Stimulated activated CD4-positive, alpha-beta T cell treated with anti-CD3 and anti-CD28 coated beads, Interleukin-2, amount 100 ng/mL, for 24 hours (primary cell): ENCODE measurements around the gene NXF1.
"Not testable (repeated sequence)": the region's sequence is repeated elsewhere in the genome, so short reads cannot be mapped to it uniquely, and the experiment has no call there.

Experiments
- DNase-seq, 2 donors: peaks; one replicate each; pipeline ENCODE4 v3.0.0-alpha.2; 2020

Gene NXF1

GRCh38 chr11:62786318-62787004 lies 18.8 kb downstream of the NXF1 start:
- DNase-seq: peak; percentile 87 to 88

DNA sequence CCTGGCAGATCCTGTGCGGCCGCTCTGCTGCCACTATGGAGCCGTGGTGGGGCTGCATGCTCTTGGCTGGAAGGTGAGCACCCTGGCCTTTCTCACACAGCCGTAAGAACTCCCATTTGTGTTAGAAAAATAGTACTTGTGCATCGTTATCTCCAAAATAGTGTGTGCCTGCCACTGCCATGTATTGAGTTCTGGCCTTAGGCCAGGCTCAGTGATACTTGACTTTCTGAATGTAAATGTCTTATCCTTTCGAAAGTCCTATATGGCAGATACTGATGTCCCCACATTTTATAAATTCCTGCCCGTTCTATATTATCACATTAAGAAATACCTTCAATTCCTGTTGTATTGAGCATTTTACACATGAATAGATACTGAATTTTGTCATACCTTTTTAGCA lies 22.5 kb downstream of the NXF1 start:
- no peak for DNase-seq

DNA sequence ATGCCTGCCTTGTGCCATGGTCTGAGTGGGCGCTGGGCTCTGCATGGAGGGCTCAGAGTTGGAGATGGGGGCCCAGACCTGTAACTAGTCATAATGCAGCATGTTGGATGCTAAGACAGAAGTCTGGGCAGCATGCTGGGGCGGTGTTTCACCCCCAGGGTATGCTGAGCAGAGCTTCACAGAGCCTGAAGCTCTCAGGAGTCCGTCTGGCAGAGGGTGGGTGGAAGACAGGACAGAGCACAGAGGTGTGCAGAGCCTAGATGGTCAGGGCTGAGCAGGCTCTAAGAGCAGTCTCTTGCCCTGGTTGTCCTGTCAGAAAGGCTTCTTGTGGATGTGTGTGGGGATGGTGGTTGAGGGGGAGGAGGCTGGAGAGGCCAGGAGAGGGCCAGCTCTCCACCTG lies 26.8 kb downstream of the NXF1 start:
- DNase-seq: no peak

GRCh38 chr11:62777389-62777788 lies 27.9 kb downstream of the NXF1 start:
- DNase-seq: no peak

GRCh38 chr11:62775646-62776045 lies 29.6 kb downstream of the NXF1 start:
- DNase-seq: no peak

- no peak for DNase-seq
These were observed 30.8 kb downstream of the NXF1 start for GRCh38 chr11:62774407-62774806.

DNA sequence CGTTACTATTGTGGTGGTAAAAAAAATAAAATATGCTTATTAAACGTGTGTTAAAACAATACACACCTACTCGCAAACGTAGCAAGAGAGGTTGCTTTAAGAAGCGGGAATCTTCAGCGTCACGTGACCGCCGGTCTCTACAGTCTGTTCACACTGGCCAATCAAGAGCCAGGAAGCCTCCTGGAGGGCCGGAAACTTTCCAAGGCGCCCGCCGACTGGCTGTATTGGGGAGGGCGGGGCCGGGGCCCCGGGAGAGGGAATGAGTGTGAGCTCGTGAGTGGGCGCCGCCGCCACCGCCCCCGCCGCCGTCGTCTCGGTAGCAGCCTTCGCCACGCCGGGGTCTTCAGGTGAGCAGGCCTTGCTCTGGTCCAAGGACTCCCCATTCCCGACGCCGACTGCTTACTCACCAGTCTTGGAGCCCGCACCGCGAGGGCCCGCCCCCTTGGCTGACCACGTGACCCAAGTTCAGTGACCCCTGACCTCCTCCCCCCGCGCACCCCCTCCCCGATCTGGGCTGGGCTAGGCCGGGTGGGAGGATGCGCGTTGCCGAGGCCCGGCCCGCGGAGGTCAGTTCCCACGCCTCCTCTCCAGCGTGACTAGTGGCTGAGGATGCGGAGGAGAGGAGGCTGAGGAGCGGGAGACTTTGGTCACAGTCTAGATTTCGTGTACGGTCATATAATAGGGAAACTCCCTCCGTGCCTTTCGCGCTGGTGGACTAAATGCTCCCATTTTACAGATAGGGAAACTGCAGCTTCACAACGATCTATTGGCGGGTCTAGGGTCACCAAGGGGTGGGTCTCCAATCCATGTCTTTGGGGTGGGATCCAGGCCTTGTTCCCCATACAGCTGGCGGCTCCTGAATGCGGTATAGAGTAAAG lies 33.9 kb downstream of the NXF1 start, which contains the start of gene TAF6L:
TSS of gene TAF6L (plus strand) at position 253 of the 878 bp plus-strand sequence. CDS start 4,388 bp downstream, outside the sequence.
- DNase-seq: peak; percentile 95 to 97

GRCh38 chr11:62770778-62771143 lies 34.5 kb downstream of the NXF1 start:
- peak in 1 of 2 donors; percentile 37 for DNase-seq

DNA sequence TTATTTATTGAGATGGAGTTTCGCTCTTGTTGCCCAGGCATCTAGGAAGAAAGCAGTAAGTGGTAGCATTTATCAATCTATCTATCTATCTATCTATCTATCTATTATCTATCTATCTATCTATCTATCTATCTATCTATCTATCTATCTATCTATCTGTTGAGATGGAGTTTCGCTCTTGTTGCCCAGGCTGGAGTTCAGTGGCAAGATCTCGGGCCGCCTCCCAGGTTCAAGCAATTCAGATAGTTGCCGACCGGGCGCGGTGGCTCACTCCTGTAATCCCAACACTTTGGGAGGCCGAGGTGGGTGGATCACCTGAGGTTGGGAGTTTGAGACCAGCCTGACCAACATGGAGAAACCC lies 44.4 kb downstream of the NXF1 start:
- peak in 1 of 2 donors; percentile 14 for DNase-seq

GRCh38 chr11:62757846-62758788 lies 47.1 kb downstream of the NXF1 start:
- no peak for DNase-seq

DNA sequence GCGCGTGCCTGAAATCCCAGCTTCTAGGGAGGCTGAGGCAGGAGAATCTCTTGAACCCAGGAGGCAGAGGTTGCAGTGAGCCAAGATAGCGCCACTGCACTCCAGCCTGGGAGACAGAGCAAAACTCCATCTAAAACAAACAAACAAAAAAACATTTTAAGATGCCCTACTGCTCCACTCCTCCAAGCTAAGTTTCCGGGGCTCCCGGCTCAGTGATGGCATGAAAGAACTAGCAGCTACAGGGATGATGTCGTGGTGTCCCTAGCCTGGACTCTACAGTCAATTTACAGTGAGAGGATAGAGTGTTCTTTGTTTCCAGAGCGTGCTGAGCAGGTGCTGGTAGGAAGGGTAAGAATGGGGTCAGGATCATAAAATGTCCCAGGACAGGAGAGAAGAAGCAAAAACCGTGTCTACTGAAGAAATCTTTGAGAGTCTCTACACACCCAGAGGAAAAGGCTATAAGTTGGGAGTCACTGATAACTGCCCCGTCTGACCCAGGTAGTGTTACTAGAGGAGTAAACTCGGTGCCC lies 50.1 kb downstream of the NXF1 start:
- DNase-seq: no peak

- peak; percentile 95 to 97 for DNase-seq
These were observed 51.3 kb downstream of the NXF1 start, which contains the start of gene ZBTB3 for GRCh38 chr11:62753736-62754603. Gene ZBTB3, minus strand, starts transcription at chr11:62754160. Its CDS starts 496 bp downstream, at chr11:62753664.

GRCh38 chr11:62752994-62753735 lies 52.1 kb downstream of the NXF1 start:
- no peak for DNase-seq

DNA sequence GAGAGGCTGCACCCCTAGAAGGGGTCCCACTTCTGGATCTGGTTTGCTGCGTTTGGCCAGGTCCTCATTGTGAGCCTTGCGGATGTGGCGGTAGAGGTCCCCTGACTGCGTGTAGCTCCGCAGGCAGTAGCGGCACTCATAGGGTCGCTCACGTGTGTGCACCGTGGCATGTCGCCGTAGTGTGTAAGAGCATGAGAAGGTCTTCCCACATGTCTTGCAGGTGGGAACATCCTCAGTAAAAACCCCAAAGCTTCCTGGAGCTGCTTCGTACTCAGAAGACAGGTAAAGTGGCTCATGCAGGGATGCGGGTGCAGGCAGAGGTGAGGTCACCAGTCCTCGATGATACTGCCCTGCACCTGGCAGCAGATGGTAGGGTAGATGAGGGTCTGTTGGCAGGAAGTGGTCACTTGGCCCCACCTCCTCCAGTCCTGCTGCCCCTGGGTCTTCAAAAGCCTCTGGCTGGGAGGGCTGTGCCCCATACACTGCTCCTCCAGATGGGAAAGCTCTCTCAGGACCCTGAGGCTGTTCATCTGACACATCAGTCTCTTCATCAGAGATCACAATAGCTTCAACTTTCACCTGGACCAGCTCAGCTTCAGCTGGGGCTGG lies 53.0 kb downstream of the NXF1 start:
- no peak for DNase-seq

GRCh38 chr11:62749931-62750330 lies 55.3 kb downstream of the NXF1 start:
- DNase-seq: not testable (repeated sequence)

DNA sequence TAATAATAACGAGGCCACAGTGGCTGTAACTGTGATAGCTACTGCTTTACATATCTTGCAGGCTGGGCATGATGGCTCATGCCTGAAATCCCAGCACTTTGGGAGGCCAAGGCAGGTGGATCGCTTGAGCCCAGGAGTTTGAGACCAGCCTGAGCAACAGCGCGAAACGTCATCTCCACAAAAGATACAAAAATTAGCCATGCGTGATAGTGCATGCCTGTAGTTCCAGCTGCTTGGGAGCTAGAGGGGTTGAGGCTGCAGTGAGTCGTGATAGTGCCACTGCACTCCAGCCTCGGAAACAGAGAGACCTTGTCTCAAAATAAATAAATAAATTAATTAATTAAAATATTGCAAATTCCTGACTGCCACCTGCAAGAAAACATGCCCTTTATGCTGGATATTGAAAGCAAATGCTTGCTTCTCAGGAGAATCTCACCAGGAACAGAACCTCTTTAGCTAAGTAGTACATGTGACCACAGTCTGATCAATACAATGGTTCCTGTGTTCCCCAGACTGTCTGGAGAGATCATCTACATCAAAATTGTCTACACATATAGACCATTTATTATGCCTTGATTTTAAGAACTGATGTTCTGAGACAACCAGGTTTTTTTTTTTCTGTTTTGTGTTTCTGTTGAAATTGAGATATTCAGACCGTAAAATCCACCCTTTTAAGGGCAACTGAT lies 57.6 kb downstream of the NXF1 start:
- no peak for DNase-seq
